Placental epithelial cell (primary cell): ENCODE measurements around the gene ZNF134. TPM values are rescaled to one million over a fixed set of nuclear protein-coding genes. Genes with fewer than 3 reads are reported as not detected.

Experiments used
- total RNA-seq: library from RNA; depleted of rRNA; stranded (reverse); fragments of >200 nt; gene quantifications from 2 replicates; pipeline ENCODE4 v1.2.3, GENCODE V29; 2012

Gene ZNF134
- 23.9 and 26.6 TPM in 2 replicates for total RNA-seq

DNA sequence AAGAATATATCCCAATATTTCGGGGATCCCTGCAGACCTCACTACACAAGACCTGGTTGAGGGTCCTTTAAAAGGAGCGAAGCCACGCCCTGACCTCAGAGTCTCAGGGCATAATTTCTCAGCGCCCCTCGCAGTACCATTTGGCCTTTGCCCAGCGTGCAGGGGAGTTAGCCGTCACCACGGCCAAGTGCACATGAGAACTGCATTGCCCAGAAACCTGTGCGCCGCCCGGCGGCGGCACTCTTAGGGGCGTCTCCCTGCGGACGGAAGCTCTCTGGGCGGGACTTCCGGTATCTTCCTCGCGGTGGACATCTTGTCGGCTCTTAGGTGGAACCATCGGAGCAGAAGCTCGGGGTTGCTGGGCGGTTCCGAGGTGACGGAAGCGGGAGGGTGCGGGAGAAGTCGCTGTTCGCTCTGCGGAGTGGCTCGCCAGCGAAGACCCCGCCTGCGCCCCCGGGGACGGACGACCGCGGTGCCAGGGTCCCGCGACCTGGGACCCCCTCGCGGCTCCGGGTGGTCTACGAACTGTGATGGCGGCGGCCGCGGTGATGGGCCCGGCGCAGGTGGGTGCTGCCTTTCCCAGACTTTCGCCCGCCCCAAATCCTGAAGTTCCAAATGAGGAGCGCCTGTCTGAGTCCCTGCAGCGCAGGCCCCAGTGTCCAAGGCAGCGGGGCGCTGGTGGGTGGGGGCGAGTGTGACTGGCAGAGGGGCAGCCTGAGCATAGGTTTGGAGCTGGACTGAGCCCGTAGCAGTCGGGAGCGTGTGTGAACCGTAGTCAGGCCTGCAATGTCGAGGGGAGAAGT is at the start of gene ZNF134:
Gene ZNF134 (plus strand): TSS at position 302 of the 803 bp plus-strand sequence. CDS start 5,227 bp downstream, outside the sequence.

DNA sequence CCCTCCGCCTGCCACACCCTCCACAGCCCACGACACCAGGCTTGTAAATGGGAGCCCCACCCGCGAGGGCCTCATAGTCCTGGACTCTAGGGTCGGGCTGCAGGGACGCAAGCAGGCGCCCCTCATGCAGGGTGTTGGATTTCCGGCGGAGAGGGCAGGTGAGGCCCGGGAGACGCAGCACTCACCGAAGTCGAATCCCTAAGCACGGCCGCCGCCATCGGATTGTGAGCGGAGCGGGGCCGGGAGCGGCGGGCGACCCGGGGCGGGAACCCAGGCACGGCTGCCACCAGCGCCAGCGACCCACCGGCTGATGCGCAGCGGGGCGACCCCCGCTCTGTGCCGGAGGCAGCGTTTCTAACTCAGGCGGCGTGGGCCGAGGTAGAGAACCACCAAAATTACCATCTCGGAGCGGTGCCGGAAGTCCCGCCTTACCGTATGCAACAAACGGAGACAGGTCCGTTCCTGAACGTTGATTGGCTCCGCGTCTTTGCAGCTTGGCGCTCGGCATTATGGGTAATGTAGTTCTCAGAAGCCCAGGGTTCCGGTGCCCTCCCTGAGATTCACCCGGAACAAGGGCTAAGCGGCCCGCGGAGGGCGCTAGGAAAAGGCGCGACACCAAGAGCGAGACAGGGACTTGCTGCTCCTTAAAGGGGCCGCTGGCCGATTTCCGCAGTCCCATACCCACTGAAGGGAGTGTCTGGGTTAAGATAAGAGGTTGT is 35.4 kb upstream of the ZNF134 start, which contains the start of gene ZNF416:
Gene ZNF416 (minus strand): TSS at position 425 of the 719 bp plus-strand sequence. CDS start 207 bp downstream, at position 218.

DNA sequence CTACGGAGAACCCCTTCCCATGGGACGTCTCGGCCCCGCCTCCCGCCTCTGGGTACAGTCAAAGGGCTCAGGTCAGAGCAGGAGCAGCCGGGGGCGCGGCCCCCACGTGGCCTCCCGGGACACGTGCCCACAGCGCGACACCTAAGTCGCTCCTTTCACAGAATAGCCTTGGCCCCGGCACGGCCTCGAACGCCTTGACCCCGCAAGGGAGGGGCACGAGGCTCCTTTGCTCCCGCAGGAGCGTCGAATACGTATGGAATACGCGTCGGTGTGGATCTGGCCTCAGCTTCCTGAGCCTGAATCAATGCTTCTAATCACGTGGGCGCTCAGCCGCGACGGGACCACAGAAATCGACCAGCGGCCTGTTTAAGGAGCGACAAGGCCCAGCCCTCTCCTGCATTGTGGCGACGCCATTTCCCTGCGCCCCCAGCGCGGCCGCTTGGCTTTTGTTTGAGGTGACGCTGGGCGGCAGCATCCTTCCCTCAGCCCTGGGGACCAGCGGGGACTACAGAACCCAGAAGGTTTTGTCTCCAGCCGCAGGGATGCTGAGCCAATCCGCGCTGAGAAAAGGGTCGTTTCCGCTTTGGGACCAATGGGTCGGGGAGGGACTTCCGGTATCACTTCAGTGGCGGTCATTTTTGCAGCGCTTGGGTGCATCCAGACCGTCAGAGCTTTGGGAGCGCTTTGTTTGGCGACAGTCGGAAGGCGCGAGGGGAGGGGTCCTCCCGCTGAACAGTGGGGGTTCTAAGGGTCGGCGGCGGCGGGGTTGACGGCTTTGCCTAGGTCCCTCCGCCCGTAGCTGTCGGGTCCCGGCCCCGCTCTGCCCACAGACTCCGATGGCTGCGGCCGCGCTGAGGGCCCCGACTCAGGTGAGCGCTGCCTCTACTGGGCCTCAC is 30.3 kb upstream of the ZNF134 start, which contains the start of gene ZIK1:
Gene ZIK1 (plus strand): TSS at position 625 of the 896 bp plus-strand sequence. CDS start 212 bp downstream, at position 837.

DNA sequence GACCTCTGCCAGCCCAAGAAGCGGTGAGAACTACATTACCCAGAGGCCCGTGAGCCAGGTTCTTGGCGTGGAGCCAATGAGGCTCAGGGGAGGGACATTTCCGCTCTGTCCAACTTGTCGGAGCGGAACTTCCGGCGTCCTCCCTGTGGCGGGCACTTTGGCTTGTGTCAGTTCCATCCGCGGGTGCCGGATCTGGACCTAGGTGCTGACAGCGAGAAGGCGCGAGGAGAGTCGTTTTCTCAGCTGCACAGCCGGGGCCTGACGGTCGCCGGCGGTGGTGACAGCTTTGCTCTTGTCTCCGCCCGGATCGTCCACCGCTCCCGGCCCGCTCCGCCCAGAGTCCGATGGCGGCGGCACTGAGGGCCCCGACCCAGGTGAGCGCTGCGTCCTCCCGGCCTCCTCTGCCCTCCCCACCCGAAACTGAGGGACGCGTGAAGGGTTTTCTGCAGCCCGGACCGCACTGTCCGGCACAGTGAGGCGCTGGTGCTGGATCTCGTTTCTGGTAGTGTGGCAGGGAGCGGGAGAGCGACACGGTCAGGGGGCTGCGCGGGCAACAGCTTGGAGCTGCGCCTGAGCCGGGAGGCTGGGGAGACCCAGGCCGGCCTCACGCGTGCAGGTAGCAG is 14.2 kb upstream of the ZNF134 start, which contains the start of gene ZNF530:
Gene ZNF530 (plus strand): TSS at position 125 of the 623 bp plus-strand sequence. CDS start 4,461 bp downstream, outside the sequence.

DNA sequence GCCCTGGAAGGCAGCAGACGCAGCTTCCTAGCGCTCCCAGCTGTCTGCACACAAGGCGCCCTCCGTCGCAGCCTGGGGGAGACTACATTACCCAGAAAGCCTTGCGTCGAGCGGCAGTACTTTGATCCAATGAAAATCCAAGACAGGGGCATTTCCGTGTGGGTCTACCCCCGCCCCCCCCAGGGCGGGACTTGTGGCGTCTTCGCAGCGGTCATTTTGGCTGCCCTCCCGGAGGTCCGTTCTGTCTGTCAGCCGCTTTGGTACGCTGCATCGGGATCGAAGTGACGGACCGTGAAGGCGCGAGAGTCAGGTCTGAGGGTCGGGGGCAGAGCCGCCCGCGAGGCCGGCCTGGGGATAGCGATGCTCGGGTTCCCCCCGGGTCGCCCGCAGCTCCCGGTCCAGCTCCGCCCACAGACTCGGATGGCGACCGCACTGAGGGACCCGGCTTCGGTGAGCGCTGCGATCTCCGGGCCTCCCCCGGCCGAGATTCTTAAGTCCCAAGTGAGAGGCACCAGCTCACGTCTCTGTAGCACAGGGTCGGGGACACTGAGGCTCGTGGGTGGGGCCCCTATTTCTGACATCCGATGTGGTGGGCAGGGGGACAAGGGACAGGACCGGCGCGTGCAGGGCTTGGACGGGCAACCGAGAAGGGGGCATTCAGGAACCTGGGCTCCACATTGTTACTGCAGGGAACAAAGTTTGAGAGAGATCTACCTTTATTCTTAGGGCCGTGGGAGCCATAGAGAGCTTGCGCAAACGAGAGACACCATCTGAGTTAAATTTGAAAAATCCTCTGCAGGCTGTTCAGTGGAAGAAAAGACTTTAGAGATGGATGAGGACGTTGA is 19.2 kb downstream of the ZNF134 start, which contains the start of gene ZNF211:
Gene ZNF211 (plus strand): TSS at position 182 of the 845 bp plus-strand sequence. CDS start 179 bp downstream, at position 361.

DNA sequence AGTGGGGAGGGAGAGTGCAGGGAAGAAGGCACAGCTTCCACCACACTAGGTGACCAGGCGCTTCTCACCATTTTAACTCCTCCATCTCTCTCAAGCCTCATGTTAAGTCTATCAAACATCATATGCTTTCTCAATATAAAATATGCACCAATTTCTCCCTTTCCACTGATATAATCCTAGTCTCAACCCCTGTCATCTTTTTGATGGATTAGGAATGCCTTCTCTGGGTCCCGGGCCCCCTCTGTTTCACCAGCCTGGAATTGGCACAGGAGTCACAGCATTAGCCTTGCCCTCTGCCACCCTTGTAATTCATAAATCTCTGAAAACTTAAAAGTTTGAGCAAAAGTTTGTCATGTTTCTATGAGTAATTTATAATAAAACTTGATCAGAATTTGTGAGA is 54.6 kb downstream of the ZNF134 start, which contains the start of gene ZSCAN4:
Gene ZSCAN4 (plus strand): TSS at position 301 of the 400 bp plus-strand sequence. CDS start 7,211 bp downstream, outside the sequence.

Other genes with a start within 250 kb of the ZNF134 start
- gene ZNF548, start 224.4 kb upstream of the ZNF134 start, total RNA-seq: 22.7 and 29.4 TPM in 2 replicates
- gene ZNF17, start 203.1 kb upstream of the ZNF134 start, total RNA-seq: 12.9 and 16.9 TPM in 2 replicates
- 14.1 and 16.5 TPM in 2 replicates for gene ZNF749, start 178.9 kb upstream of the ZNF134 start, total RNA-seq
- 0.11 and 0.39 TPM in 2 replicates for gene VN1R1, start 157.1 kb upstream of the ZNF134 start, total RNA-seq
- gene ZNF772, start 136.7 kb upstream of the ZNF134 start, total RNA-seq: 21.9 and 22.0 TPM in 2 replicates
- gene ZNF419, start 126.5 kb upstream of the ZNF134 start, total RNA-seq: 7.8 and 10.6 TPM in 2 replicates
- 10.8 and 18.8 TPM in 2 replicates for gene ZNF773, start 114.3 kb upstream of the ZNF134 start, total RNA-seq
- 5.3 and 5.9 TPM in 2 replicates for gene ZNF549, start 86.9 kb upstream of the ZNF134 start, total RNA-seq
- 10.2 and 13.0 TPM in 2 replicates for gene ZNF550, start 54.4 kb upstream of the ZNF134 start, total RNA-seq
- gene ZNF416, start 35.3 kb upstream of the ZNF134 start, total RNA-seq: 7.5 and 8.0 TPM in 2 replicates
- 9.9 and 13.3 TPM in 2 replicates for gene ZIK1, start 30.1 kb upstream of the ZNF134 start, total RNA-seq
- gene ZNF530, start 14.4 kb upstream of the ZNF134 start, total RNA-seq: 3.7 and 6.7 TPM in 2 replicates
- gene ZNF211, start 18.9 kb downstream of the ZNF134 start, total RNA-seq: 19.1 and 21.2 TPM in 2 replicates
- 0.22 and 0.39 TPM in 2 replicates for gene ZSCAN4, start 54.7 kb downstream of the ZNF134 start, total RNA-seq
- gene ZNF551, start 67.7 kb downstream of the ZNF134 start, total RNA-seq: 12.5 and 13.0 TPM in 2 replicates
- 5.1 and 14.9 TPM in 2 replicates for gene ZNF154, start 95.0 kb downstream of the ZNF134 start, total RNA-seq
- gene ZNF671, start 113.4 kb downstream of the ZNF134 start, total RNA-seq: 12.5 and 12.6 TPM in 2 replicates
- gene ZNF776, start 132.6 kb downstream of the ZNF134 start, total RNA-seq: 20.5 and 22.4 TPM in 2 replicates
- gene ZNF586, start 155.4 kb downstream of the ZNF134 start, total RNA-seq: 17.0 and 22.4 TPM in 2 replicates
- 9.0 and 22.1 TPM in 2 replicates for gene ZNF552, start 200.7 kb downstream of the ZNF134 start, total RNA-seq
- gene ZNF587B, start 216.1 kb downstream of the ZNF134 start, total RNA-seq: 20.9 and 25.1 TPM in 2 replicates
- 43.1 and 51.8 TPM in 2 replicates for gene ZNF587, start 235.6 kb downstream of the ZNF134 start, total RNA-seq